PC-9 (cell line): ENCODE measurements around the gene SYNPR.

Source experiments
- CTCF ChIP-seq: fragments of 200-600 bp; sonication (generic); conservative IDR thresholded peaks from 2 replicates; pipeline ENCODE4 v1.6.1; 2017; ENCODE audit warnings: mixed run types, antibody characterized with exemption, mild to moderate bottlenecking, moderate library complexity
- EZH2 ChIP-seq: fragments of 200-600 bp; sonication (generic); IDR thresholded peaks from 2 replicates; pipeline ENCODE4 v1.8.0; 2017; ENCODE audit warnings: antibody characterized with exemption, low read depth

- TF ChIP-seq CTCF (no peak), EZH2 (no peak)
Observed at GRCh38 chr3:63576846-63577245, 298.7 kb downstream of the SYNPR start.
